Measurements from ENCODE around the gene NRXN2. TPM values are rescaled to one million over a fixed set of nuclear protein-coding genes. Genes with fewer than 3 reads are reported as not detected.

Gene NRXN2
- total and polyA plus RNA-seq, 2 donors (not counting 3 experiments of a cell fraction or from before 2014, with no cell fraction given), result not detected

DNA sequence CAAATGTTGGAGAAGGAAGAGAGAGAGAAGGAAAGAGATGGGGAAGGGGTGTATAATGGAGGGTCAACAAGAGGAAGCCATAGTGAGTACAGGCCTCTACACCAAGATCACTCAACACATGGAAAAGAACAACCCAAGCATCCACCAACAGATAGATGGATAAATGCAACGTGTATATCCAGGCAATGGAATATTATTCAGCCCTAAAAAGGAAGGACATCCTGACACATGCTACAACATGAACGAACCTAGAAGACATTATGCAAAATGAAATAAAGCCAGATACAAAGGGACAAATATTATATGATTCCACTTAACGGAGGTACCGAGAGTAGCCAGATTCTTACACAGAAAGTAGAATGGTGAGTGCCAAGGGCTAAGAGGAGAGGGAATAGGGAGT lies 59.3 kb downstream of the NRXN2 start:
- H4K20me1 ChIP-seq (replicated peaks; ENCODE audit: control insufficient read depth, extremely low read depth, insufficient read depth, low read length), result no peaks in the 10 kb centered on the region
- TF ChIP-seq, protein P1, sequence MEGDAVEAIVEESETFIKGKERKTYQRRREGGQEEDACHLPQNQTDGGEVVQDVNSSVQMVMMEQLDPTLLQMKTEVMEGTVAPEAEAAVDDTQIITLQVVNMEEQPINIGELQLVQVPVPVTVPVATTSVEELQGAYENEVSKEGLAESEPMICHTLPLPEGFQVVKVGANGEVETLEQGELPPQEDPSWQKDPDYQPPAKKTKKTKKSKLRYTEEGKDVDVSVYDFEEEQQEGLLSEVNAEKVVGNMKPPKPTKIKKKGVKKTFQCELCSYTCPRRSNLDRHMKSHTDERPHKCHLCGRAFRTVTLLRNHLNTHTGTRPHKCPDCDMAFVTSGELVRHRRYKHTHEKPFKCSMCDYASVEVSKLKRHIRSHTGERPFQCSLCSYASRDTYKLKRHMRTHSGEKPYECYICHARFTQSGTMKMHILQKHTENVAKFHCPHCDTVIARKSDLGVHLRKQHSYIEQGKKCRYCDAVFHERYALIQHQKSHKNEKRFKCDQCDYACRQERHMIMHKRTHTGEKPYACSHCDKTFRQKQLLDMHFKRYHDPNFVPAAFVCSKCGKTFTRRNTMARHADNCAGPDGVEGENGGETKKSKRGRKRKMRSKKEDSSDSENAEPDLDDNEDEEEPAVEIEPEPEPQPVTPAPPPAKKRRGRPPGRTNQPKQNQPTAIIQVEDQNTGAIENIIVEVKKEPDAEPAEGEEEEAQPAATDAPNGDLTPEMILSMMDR (IDR thresholded peaks at IDR 0.05; ENCODE audit: extremely low read depth in 1 of 2, insufficient read depth in 1 of 2, low read depth in 1 of 2, low read length in 2 of 2), result no peak
- TF ChIP-seq, protein P2, sequence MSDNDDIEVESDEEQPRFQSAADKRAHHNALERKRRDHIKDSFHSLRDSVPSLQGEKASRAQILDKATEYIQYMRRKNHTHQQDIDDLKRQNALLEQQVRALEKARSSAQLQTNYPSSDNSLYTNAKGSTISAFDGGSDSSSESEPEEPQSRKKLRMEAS (IDR thresholded peaks at IDR 0.05; ENCODE audit: insufficient read depth, insufficient read length), result no peak
- TF ChIP-seq JUN (IDR thresholded peaks at IDR 0.05; ENCODE audit: borderline replicate concordance, insufficient read depth, insufficient read length, low read depth) (no peak), FOS (IDR thresholded peaks at IDR 0.05; ENCODE audit: borderline replicate concordance, insufficient read depth, low read length) (no peak), EZH2 (IDR thresholded peaks at IDR 0.05; ENCODE audit: borderline replicate concordance, low read depth, low read length, severe bottlenecking) (no peak), GATA2 (IDR thresholded peaks at IDR 0.05; ENCODE audit: insufficient read depth, insufficient read length, low read depth, low read length) (no peak), POLR2A (IDR thresholded peaks at IDR 0.05; ENCODE audit: low read depth, low read length) (no peak)
- no peaks in the 10 kb centered on the region for H3K36me3 ChIP-seq (ENCODE audit: control insufficient read depth in 2 of 2, extremely low read depth in 1 of 2, insufficient read depth in 2 of 2, low read length in 2 of 2)
- no peak for DNase-seq (ENCODE audit: low read depth, low spot score)
- H3K9me1 ChIP-seq (replicated peaks; ENCODE audit: control insufficient read depth, extremely low read depth, insufficient read depth, low read length), result no peaks in the 10 kb centered on the region
- intact Hi-C loops (cut with micrococcal nuclease), result no loop called here
- ChIA-PET CTCF (no interaction called here), POLR2A (no interaction called here)
- H3K4me2 ChIP-seq (ENCODE audit: insufficient read depth, low read length), result no peak overlapping the region
- no peak overlapping the region for H3K9ac ChIP-seq (replicated peaks; ENCODE audit: extremely low read depth, insufficient read depth, low read length)
- no peaks in the 10 kb centered on the region for H3K79me2 ChIP-seq (ENCODE audit: control insufficient read depth, insufficient read depth, low read length)
- dilution Hi-C loops (cut with MboI; ENCODE audit: extremely low pct_ligation_motif_present, low sequenced_read_pairs), result no loop called here
- H3K4me1 ChIP-seq (ENCODE audit: control insufficient read depth, extremely low read depth, insufficient read depth, low read length), result no peaks in the 10 kb centered on the region
- H3K9me3 ChIP-seq (replicated peaks; ENCODE audit: control insufficient read depth, insufficient read depth, low read length), result no peaks in the 10 kb centered on the region
- no peak for FAIRE-seq
- H3K27me3 ChIP-seq (ENCODE audit: control insufficient read depth in 2 of 2, insufficient read depth in 2 of 2, low read length in 2 of 2), result no peaks in the 10 kb centered on the region
- H3K27ac ChIP-seq (ENCODE audit: insufficient read depth, low read depth, low read length), result no peak overlapping the region
- no TSS peak for BruUV-seq (replicated peaks)
- no peak overlapping the region for H3K4me3 ChIP-seq (replicated peaks in 1 of 3; ENCODE audit: insufficient read depth in 1 of 3, low read depth in 1 of 3, low read length in 3 of 3)
- no peak overlapping the region for H2AFZ ChIP-seq (ENCODE audit: low read depth, low read length)

Data from endothelial cell of umbilical vein (primary cell).